Karpas-422 (cell line): ENCODE results near the gene CHCHD5. TPM values are rescaled to one million over a fixed set of nuclear protein-coding genes. Genes with fewer than 3 reads are reported as not detected.

Source experiments
- DNase-seq: peaks from one replicate; pipeline ENCODE4 v3.0.0-alpha.2; 2015
- H2AFZ ChIP-seq: fragments of 200-600 bp; sonication (generic); 2 replicates; pipeline ENCODE4 v1.6.1; 2014; ENCODE audit warnings: antibody characterized with exemption, low read length, mixed read lengths
- H3K27ac ChIP-seq: fragments of 200-600 bp; sonication (generic); 2 replicates; pipeline ENCODE4 v1.5.1; 2014; ENCODE audit warnings: mild to moderate bottlenecking, low read length, moderate library complexity
- H3K27me3 ChIP-seq: fragments of 200-600 bp; sonication (generic); 2 replicates; pipeline ENCODE4 v1.6.1; 2014; ENCODE audit warnings: low read length, mixed read lengths
- H3K36me3 ChIP-seq: fragments of 200-600 bp; sonication (generic); 2 replicates; pipeline ENCODE4 v1.6.1; 2014; ENCODE audit warnings: low read length, mixed read lengths; ENCODE audit not compliant: insufficient read depth
- H3K4me1 ChIP-seq: fragments of 200-600 bp; sonication (generic); 2 replicates; pipeline ENCODE4 v1.6.1; 2014; ENCODE audit warnings: mild to moderate bottlenecking, low read length, mixed read lengths
- H3K4me2 ChIP-seq: fragments of 200-600 bp; sonication (generic); 2 replicates; pipeline ENCODE4 v1.6.1; 2014; ENCODE audit warnings: low read length, low read depth, mild to moderate bottlenecking; ENCODE audit not compliant: poor library complexity, severe bottlenecking
- H3K4me3 ChIP-seq: fragments of 200-600 bp; sonication (generic); 2 replicates; pipeline ENCODE4 v1.5.1; 2014; ENCODE audit warnings: mild to moderate bottlenecking, antibody characterized with exemption, low read length, mixed read lengths
- H3K79me2 ChIP-seq: fragments of 200-600 bp; sonication (generic); 2 replicates; pipeline ENCODE4 v1.6.1; 2014; ENCODE audit warnings: mild to moderate bottlenecking, low read length, mixed read lengths
- H3K9ac ChIP-seq: fragments of 200-600 bp; sonication (generic); 2 replicates; pipeline ENCODE4 v1.6.0; 2014; ENCODE audit warnings: low read length
- H3K9me2 ChIP-seq: fragments of 200-600 bp; sonication (generic), shearing (Covaris generic); replicated peaks from 2 replicates; pipeline ENCODE4 v1.6.0; 2014; ENCODE audit warnings: mild to moderate bottlenecking, low read length, moderate library complexity; ENCODE audit not compliant: insufficient read depth
- H3K9me3 ChIP-seq: fragments of 300-700, 200-600 bp; sonication (generic); 2 replicates; pipeline ENCODE4 v1.6.1; 2014; ENCODE audit warnings: low read length, mixed read lengths
- H4K20me1 ChIP-seq: fragments of 200-600 bp; sonication (generic); 2 replicates; pipeline ENCODE4 v1.6.1; 2014; ENCODE audit warnings: mild to moderate bottlenecking, antibody characterized with exemption, low read length, low read depth; ENCODE audit not compliant: insufficient read depth
- total RNA-seq: library from RNA; depleted of rRNA; stranded (reverse); fragments of >200 nt; shearing (Covaris generic); gene quantifications from 2 replicates; pipeline ENCODE4 v1.2.3, GENCODE V29; 2014; ENCODE audit warnings: low replicate concordance

CHCHD5 gene
- total RNA-seq, 1 experiment from 2014 or later, result 30.0 TPM

DNA sequence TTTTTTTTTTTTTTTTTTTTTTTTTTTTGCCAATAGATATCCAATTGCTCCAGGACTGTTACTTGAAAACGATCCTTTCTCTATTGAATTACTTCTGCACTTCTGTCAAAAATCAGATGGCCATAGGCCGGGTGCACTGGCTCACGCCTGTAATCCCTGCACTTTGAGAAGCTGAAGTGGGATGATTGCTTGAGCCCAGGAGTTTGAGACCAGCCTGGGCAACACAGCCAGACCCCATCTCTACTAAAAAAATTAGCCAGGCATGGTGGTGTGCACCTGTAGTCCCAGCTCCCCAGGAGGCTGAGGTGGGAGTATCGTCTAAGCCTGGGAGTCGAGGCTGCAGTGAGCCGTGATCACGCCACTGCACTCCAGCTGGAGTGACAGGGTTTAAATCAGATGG lies 4.3 kb upstream of the CHCHD5 start:
- Histone ChIP-seq H3K9me2 (no peaks in the 10 kb centered on the region), H3K4me2 (no peak overlapping the region), H3K79me2 (peaks cover 24% of the 10 kb centered on the region), H3K27me3 (no peaks in the 10 kb centered on the region), H3K9ac (no peak overlapping the region), H3K9me3 (no peaks in the 10 kb centered on the region), H2AFZ (no peak overlapping the region), H3K4me3 (no peak overlapping the region), H3K36me3 (peaks cover 22% of the 10 kb centered on the region; the same call in 1 of the 2 replicates), H3K27ac (no peak overlapping the region), H4K20me1 (peaks cover 5% of the 10 kb centered on the region; the same call in 1 of the 2 replicates), H3K4me1 (peaks cover 34% of the 10 kb centered on the region)
- DNase-seq, result no peak

DNA sequence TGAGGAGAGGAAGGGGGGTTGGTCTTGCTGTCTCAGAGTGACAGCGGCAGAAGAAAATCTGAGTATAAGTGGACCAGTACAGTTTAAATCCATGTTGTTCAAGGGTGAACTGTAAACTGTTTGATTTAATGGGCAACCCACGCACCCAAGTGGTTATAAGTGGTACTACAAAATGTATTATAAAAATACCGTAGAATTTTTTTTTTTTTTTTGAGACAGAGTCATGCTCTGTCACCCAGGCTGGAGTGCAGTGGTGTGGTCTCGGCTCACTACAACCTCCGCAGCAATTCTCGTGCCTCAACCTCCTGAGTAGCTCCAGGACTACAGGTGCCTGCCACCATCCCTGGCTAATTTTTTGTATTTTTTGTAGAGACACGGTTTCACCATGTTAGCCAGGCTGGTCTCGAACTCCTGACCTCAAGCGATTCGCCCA lies 2.1 kb upstream of the CHCHD5 start:
- no peaks in the 10 kb centered on the region for H3K27me3 ChIP-seq
- H3K36me3 ChIP-seq, result no peaks in the 10 kb centered on the region; the same call in 1 of the 2 replicates
- no peaks in the 10 kb centered on the region for H4K20me1 ChIP-seq
- peaks cover 50% of the 10 kb centered on the region for H3K4me1 ChIP-seq
- peaks cover 24% of the 10 kb centered on the region for H3K79me2 ChIP-seq
- H2AFZ ChIP-seq, result no peak overlapping the region
- no peaks in the 10 kb centered on the region for H3K9me2 ChIP-seq
- H3K9ac ChIP-seq, result peak overlapping the region; percentile 36; the same call in 1 of the 2 replicates
- H3K27ac ChIP-seq, result no peak overlapping the region
- H3K4me2 ChIP-seq, result no peak overlapping the region
- H3K9me3 ChIP-seq, result no peaks in the 10 kb centered on the region
- peak; percentile 87 for DNase-seq
- no peak overlapping the region; the same call in 1 of the 2 replicates for H3K4me3 ChIP-seq

DNA sequence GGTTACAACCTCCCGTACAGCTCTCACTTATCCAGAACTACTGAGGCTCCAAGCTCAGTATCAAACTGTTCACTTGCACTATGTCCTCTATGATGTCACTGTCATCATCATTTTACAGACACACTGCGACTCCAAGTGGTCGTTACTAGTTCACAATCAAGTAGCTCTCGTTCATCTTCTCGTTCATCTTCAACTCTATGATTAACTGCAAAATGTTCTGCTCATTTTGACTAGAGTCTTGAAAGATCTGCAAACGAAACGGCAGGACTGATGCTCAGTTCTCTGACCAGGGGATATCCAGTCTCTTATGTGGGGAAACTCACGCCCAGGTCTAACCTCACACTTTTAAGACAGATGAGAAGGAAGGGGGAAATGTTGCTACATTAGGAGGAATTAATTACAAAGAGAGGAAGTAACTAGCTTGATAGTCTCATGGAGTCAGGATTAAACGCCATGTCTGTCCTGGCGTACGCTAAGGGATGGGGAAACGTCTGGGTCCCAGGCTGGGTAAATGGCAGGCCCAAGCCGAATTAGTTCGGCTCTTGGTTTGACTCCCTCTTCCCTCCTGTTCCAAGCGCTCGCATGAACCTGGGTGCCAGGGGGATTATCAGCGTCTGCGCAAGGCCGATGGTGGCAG lies 794 bp upstream of the CHCHD5 start:
- H3K79me2 ChIP-seq, result peaks cover 24% of the 10 kb centered on the region
- peaks cover 46% of the 10 kb centered on the region for H3K4me1 ChIP-seq
- H3K4me3 ChIP-seq, result peak overlapping the region; percentile 95
- no peaks in the 10 kb centered on the region; the same call in 1 of the 2 replicates for H3K36me3 ChIP-seq
- no peak for DNase-seq
- no peaks in the 10 kb centered on the region for H3K27me3 ChIP-seq
- peak overlapping the region; percentile 66; the same call in 1 of the 2 replicates for H2AFZ ChIP-seq
- peak overlapping the region; percentile 100 for H3K4me2 ChIP-seq
- H3K9ac ChIP-seq, result peak overlapping the region; percentile 95
- H3K9me3 ChIP-seq, result no peaks in the 10 kb centered on the region
- H3K27ac ChIP-seq, result no peak overlapping the region
- no peaks in the 10 kb centered on the region for H4K20me1 ChIP-seq
- H3K9me2 ChIP-seq, result no peaks in the 10 kb centered on the region

DNA sequence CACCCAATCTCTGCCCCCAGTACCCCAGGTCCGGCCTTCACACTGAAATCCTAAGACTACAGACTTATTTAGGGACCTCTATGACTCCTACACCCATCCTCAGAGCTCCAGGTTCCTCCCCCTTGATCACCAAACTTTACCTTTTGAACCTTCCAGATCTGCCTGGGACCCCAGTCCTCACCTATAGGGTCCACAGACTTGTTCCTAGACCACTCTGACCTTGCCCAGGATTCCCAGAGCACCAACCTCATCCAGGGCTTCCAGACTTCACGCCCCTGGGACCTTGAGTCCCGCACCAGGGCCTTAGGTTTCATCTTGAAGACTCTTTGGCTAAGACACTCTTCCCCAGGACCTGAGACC lies 462 bp downstream of the CHCHD5 start:
- Histone ChIP-seq H3K9ac (peak overlapping the region; percentile 95), H3K36me3 (no peaks in the 10 kb centered on the region), H3K9me3 (no peaks in the 10 kb centered on the region), H2AFZ (peak overlapping the region; percentile 95), H3K9me2 (no peaks in the 10 kb centered on the region), H3K4me1 (peaks cover 43% of the 10 kb centered on the region), H3K27ac (peak overlapping the region; percentile 82), H3K27me3 (no peaks in the 10 kb centered on the region), H4K20me1 (no peaks in the 10 kb centered on the region), H3K4me2 (peak overlapping the region; percentile 100), H3K4me3 (peak overlapping the region; percentile 95), H3K79me2 (peaks cover 24% of the 10 kb centered on the region)
- DNase-seq, result no peak

DNA sequence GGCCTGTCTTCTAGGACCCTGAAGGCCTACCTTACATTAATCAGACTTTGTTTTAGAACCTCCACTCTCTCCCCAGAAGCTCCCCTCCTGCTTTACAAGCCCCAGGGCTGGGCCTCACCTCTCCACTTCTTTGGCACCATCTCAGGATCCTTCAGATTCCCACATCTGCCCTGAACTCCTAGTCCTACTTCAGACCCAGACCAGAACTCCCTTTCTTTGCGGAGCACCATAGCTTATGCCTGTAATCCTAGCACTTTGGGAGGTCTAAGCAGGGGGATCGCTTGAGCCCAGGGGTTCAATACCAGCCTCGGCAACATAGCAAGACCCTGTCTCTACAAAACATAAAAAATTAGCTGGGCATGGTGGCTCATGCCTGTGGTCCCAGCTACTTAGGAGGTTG lies 991 bp downstream of the CHCHD5 start:
- Histone ChIP-seq H3K4me3 (peak overlapping the region; percentile 95), H3K27ac (peak overlapping the region; percentile 82), H2AFZ (no peak overlapping the region), H3K36me3 (no peaks in the 10 kb centered on the region), H3K9me2 (no peaks in the 10 kb centered on the region), H4K20me1 (no peaks in the 10 kb centered on the region), H3K9me3 (no peaks in the 10 kb centered on the region), H3K79me2 (peaks cover 24% of the 10 kb centered on the region), H3K9ac (peak overlapping the region; percentile 95), H3K4me1 (peaks cover 43% of the 10 kb centered on the region), H3K27me3 (no peaks in the 10 kb centered on the region), H3K4me2 (peak overlapping the region; percentile 100)
- DNase-seq, result peak; percentile 44

DNA sequence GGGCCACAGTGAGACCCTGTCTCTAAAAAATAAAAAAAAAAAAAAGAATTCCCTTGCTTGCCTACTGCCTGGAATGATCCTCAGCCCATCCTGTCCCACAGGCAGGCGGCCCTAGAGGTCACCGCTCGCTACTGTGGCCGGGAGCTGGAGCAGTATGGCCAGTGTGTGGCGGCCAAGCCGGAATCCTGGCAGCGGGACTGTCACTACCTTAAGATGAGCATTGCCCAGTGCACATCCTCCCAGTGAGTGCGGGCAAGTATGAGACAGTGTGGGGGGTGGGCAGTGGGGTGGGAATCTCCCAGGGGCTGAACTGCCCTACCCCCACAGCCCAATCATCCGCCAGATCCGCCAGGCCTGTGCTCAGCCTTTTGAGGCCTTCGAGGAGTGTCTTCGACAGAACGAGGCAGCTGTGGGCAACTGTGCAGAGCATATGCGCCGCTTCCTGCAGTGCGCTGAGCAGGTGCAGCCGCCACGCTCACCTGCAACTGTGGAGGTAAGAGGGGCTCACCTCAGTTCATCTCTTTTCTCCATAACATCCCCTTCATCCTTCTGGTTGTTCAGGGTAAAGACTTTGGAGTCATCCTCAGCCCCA lies 1.6 kb downstream of the CHCHD5 start:
- no peak for DNase-seq
- peaks cover 24% of the 10 kb centered on the region for H3K79me2 ChIP-seq
- no peaks in the 10 kb centered on the region for H3K27me3 ChIP-seq
- peak overlapping the region; percentile 95 for H3K4me3 ChIP-seq
- no peak overlapping the region for H3K27ac ChIP-seq
- peak overlapping the region; percentile 100 for H3K4me2 ChIP-seq
- peaks cover 43% of the 10 kb centered on the region for H3K4me1 ChIP-seq
- H3K9me2 ChIP-seq, result no peaks in the 10 kb centered on the region
- no peak overlapping the region for H2AFZ ChIP-seq
- no peaks in the 10 kb centered on the region for H4K20me1 ChIP-seq
- peak overlapping the region; percentile 95 for H3K9ac ChIP-seq
- no peaks in the 10 kb centered on the region for H3K9me3 ChIP-seq
- no peaks in the 10 kb centered on the region for H3K36me3 ChIP-seq

DNA sequence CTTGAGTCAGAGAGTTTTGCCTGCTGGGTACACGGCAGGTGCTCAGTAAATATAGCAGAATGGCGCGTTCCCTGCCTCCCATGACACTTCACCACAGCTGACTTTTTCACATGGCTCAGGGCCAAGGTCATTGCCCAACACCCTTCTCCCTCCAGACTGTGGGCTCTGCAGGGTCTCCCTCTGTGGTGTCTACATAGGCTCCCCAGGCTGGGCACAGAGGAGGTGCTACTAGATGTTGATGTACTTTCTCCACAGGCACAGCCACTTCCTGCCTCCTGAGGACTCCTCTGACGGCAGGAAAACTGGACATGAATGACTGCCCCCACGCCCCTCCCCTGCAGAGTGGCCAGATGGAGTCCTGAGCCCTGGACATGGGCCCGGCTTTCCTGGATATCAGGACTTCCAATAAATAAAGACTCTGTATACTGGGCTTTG lies 4.2 kb downstream of the CHCHD5 start:
- H3K9me2 ChIP-seq, result no peaks in the 10 kb centered on the region

DNA sequence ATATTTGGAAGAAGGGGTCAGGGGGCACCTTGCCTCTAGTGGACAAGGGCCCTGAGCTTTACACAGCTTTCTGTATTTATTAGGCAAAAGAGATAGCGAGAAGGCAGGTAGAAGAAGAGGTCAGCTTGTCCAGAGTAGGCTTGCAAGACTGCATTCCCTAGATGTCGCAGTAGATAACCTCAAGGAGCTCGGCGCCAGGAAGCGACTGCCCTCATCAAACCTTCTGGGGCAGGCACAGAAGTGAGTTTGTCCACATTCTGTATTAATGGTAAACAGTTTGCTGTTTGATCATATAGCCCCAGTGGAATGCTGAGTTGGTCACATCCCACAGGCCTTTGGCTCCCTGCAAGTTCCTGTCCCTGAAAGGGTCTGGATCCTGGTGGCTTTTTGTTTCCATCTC lies 7.0 kb downstream of the CHCHD5 start:
- no peaks in the 10 kb centered on the region for H3K9me3 ChIP-seq
- H3K79me2 ChIP-seq, result peaks cover 7% of the 10 kb centered on the region
- peaks cover 3% of the 10 kb centered on the region; the same call in 1 of the 2 replicates for H3K4me1 ChIP-seq
- no peak overlapping the region for H3K27ac ChIP-seq
- no peaks in the 10 kb centered on the region for H4K20me1 ChIP-seq
- DNase-seq, result no peak
- no peaks in the 10 kb centered on the region for H3K27me3 ChIP-seq
- no peak overlapping the region for H3K9ac ChIP-seq
- H3K36me3 ChIP-seq, result no peaks in the 10 kb centered on the region
- no peaks in the 10 kb centered on the region for H3K9me2 ChIP-seq
- H2AFZ ChIP-seq, result no peak overlapping the region
- H3K4me2 ChIP-seq, result no peak overlapping the region
- no peak overlapping the region for H3K4me3 ChIP-seq

More for the DNA sequence above, 4.2 kb downstream of the CHCHD5 start:
- Histone ChIP-seq H3K9ac (no peak overlapping the region), H3K79me2 (peaks cover 24% of the 10 kb centered on the region), H3K4me3 (no peak overlapping the region), H3K4me1 (peaks cover 25% of the 10 kb centered on the region), H3K27me3 (no peaks in the 10 kb centered on the region), H3K9me3 (no peaks in the 10 kb centered on the region), H3K36me3 (no peaks in the 10 kb centered on the region), H3K27ac (no peak overlapping the region), H4K20me1 (no peaks in the 10 kb centered on the region), H3K4me2 (no peak overlapping the region), H2AFZ (no peak overlapping the region)
- DNase-seq, result no peak
